HFFc6 (cell line): ENCODE measurements around the gene ZNF688. TPM values are rescaled to one million over a fixed set of nuclear protein-coding genes. Genes with fewer than 3 reads are reported as not detected.

ENCODE experiments used
- DNase-seq: peaks from one replicate; pipeline ENCODE4 v3.0.0-alpha.2; 2018
- H3K27ac Mint-ChIP-seq: 2 replicates; pipeline ENCODE4 v1.8.0; 2020; ENCODE audit warnings: mild to moderate bottlenecking, mixed read lengths
- H3K27me3 Mint-ChIP-seq: 2 replicates; pipeline ENCODE4 v1.8.0; 2021; ENCODE audit warnings: mild to moderate bottlenecking, moderate library complexity, mixed read lengths; ENCODE audit not compliant: insufficient read depth
- H3K36me3 Mint-ChIP-seq: 2 replicates; pipeline ENCODE4 v1.8.0; 2021; ENCODE audit warnings: low read depth, mixed read lengths
- H3K4me1 Mint-ChIP-seq: 2 replicates; pipeline ENCODE4 v1.8.0; 2020; ENCODE audit warnings: low read depth, mixed read lengths
- H3K4me3 Mint-ChIP-seq: 2 replicates; pipeline ENCODE4 v1.8.0; 2020; ENCODE audit warnings: mild to moderate bottlenecking, moderate library complexity, mixed read lengths
- H3K9me3 Mint-ChIP-seq: 2 replicates; pipeline ENCODE4 v1.8.0; 2020; ENCODE audit warnings: mild to moderate bottlenecking, mixed read lengths
- total RNA-seq, 6 experiments: library from RNA; stranded (reverse); fragmentation: NEBNext Ultra II Directional; extraction: Animal tissue kit (Norgen Biotek cat#: 25700); gene quantifications; 2 replicates in 1 of 6; 3 replicates in 5 of 6; pipeline ENCODE4 v1.2.3, GENCODE V29; 2021
- TF ChIP-seq, protein P1 (sequence below): fragments of 200-600 bp; sonication (generic); IDR thresholded peaks from 2 replicates; pipeline ENCODE4 v1.5.0; 2021; ENCODE audit warnings: antibody characterized with exemption, mild to moderate bottlenecking

Gene ZNF688
- total RNA-seq, 6 experiments from 2014 or later = 5.9 to 10.4 (median 7.6) TPM

GRCh38 chr16:30565526-30565925, 6.0 kb downstream of the ZNF688 start:
- Mint-ChIP-seq H3K36me3 (no peaks in the 10 kb centered on the region), H3K27ac (no peak overlapping the region), H3K9me3 (no peaks in the 10 kb centered on the region), H3K4me1 (peaks cover 7% of the 10 kb centered on the region), H3K27me3 (peaks cover 4% of the 10 kb centered on the region), H3K4me3 (no peak overlapping the region)
- DNase-seq = no peak
- TF ChIP-seq, protein P1, sequence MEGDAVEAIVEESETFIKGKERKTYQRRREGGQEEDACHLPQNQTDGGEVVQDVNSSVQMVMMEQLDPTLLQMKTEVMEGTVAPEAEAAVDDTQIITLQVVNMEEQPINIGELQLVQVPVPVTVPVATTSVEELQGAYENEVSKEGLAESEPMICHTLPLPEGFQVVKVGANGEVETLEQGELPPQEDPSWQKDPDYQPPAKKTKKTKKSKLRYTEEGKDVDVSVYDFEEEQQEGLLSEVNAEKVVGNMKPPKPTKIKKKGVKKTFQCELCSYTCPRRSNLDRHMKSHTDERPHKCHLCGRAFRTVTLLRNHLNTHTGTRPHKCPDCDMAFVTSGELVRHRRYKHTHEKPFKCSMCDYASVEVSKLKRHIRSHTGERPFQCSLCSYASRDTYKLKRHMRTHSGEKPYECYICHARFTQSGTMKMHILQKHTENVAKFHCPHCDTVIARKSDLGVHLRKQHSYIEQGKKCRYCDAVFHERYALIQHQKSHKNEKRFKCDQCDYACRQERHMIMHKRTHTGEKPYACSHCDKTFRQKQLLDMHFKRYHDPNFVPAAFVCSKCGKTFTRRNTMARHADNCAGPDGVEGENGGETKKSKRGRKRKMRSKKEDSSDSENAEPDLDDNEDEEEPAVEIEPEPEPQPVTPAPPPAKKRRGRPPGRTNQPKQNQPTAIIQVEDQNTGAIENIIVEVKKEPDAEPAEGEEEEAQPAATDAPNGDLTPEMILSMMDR = no peak

DNA sequence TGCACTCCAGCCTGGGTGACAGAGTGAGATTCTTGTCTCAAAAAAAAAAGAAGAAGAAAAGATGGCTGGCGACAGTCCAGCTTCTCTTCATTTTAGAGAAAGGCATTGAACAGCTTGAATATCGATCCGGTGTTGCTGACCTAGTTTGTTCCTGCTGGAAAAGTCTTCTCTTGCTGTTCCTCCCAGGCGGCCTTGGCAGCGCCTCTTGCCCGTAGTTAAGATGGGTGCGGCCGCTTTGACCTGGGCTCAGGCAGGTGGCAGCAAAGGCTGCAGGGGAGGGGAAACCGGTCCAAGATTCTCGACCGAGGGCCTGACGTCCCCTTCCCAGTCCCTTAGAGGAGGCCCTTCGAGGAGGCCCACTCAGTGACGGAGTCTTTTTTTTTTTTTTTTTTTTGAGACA, 9.5 kb downstream of the ZNF688 start:
- H3K4me3 Mint-ChIP-seq = no peak overlapping the region
- DNase-seq = no peak
- no peak overlapping the region for H3K27ac Mint-ChIP-seq
- TF ChIP-seq, protein P1 = no peak
- H3K4me1 Mint-ChIP-seq = peaks cover 12% of the 10 kb centered on the region; the same call in 1 of the 2 replicates
- peaks cover 4% of the 10 kb centered on the region for H3K27me3 Mint-ChIP-seq
- H3K36me3 Mint-ChIP-seq = no peaks in the 10 kb centered on the region
- H3K9me3 Mint-ChIP-seq = no peaks in the 10 kb centered on the region

DNA sequence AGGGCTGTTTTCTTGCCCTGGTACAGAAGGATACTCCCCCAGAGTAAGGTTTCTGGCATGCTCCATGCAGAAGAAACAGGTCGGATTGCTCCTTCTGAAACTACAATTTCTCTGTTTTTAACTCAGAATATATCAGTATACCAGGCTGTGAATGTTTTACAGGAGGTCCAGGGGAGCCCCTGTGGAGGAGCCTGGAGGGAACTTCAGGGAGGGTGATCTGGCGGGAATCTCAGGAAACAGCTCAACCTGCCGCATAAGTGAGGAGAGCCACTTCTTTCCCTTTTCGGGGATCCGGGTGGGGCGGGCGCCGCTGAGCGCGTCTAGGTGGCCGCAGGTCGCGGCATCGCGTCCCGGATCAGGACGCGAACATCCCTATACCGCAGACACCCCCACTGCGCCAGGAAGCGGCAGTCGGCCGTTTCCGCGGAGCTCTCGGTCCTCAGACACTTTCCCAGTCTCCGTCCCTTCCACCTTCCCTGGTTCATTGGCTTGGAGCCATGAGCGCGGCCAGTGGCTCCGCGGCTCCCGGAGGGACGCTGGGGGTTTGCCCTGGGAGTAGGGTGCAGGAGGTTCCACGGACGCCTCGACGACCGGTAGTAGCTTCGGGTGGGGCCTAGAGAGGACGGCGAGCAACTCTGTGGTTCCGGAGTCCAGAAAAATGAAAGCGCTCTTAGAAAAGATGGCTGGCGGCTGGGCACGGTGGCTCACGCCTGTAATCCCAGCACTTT, 10.3 kb downstream of the ZNF688 start:
- TF ChIP-seq, protein P1 = no peak
- H3K27me3 Mint-ChIP-seq = peaks cover 4% of the 10 kb centered on the region
- peaks cover 2% of the 10 kb centered on the region for H3K36me3 Mint-ChIP-seq
- no peak for DNase-seq
- H3K4me3 Mint-ChIP-seq = no peak overlapping the region
- no peaks in the 10 kb centered on the region for H3K9me3 Mint-ChIP-seq
- H3K4me1 Mint-ChIP-seq = peaks cover 14% of the 10 kb centered on the region
- no peak overlapping the region for H3K27ac Mint-ChIP-seq

DNA sequence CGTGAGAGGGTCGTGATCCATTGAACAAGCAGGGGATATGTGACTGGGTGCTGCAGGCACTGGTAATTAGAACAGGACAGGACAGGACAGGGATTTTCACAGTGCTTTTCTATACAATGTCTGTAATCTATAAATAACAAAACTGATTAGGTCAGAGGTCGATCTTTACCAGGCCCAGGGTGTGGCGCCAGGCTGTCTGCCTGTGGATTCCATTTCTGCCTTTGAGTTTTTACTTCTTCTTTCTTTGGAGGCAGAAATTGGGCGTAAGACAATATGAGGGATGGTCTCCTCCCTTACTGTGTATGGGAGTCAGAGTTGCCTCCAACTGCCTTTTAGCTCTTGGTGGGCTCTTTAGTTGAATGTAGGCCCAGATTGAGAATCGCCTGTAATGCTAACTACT, 11.8 kb downstream of the ZNF688 start:
- peaks cover 6% of the 10 kb centered on the region for H3K36me3 Mint-ChIP-seq
- H3K27me3 Mint-ChIP-seq = peaks cover 1% of the 10 kb centered on the region
- TF ChIP-seq, protein P1 = no peak
- no peaks in the 10 kb centered on the region for H3K9me3 Mint-ChIP-seq
- H3K27ac Mint-ChIP-seq = no peak overlapping the region
- no peak for DNase-seq
- H3K4me1 Mint-ChIP-seq = peaks cover 17% of the 10 kb centered on the region
- H3K4me3 Mint-ChIP-seq = no peak overlapping the region

DNA sequence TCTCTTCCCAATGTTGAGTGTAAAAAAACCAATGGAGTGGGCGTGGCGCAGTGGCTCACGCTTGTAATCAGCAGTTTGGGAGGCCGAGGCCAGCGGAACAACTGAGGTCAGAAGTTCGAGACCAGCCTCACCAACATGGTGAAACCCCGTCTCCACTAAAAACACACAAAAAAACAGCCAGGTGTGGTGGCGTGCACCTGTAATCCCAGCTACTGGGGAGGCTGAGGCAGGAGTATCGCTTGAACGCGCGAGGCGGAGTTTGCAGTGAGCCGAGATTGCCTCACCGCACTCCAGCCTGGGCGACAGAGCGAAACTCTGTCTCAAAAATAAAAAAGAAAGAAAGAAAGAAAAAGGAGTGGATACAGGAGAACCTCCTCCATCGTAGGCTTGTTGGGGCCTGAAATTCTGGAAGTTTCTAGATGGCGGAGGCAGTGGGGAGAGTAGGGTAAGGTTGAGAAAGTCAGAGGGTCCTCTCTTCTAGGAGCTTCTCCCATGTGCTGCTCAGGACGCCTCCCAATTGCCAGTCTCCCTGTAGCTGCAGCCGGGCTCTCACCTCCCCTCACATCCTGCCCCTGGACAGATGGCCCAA, 12.6 kb downstream of the ZNF688 start:
- Mint-ChIP-seq H3K9me3 (no peaks in the 10 kb centered on the region), H3K27ac (peak overlapping the region; percentile 84), H3K36me3 (peaks cover 11% of the 10 kb centered on the region), H3K4me3 (peak overlapping the region; percentile 90), H3K4me1 (peaks cover 17% of the 10 kb centered on the region), H3K27me3 (no peaks in the 10 kb centered on the region; the same call in none of the 2 replicates)
- TF ChIP-seq, protein P1 = no peak
- DNase-seq = no peak
